ENCODE measurements around the gene MARS1.
"Not testable (repeated sequence)": the region's sequence is repeated elsewhere in the genome, so short reads cannot be mapped to it uniquely, and the experiment has no call there.

Gene MARS1

DNA sequence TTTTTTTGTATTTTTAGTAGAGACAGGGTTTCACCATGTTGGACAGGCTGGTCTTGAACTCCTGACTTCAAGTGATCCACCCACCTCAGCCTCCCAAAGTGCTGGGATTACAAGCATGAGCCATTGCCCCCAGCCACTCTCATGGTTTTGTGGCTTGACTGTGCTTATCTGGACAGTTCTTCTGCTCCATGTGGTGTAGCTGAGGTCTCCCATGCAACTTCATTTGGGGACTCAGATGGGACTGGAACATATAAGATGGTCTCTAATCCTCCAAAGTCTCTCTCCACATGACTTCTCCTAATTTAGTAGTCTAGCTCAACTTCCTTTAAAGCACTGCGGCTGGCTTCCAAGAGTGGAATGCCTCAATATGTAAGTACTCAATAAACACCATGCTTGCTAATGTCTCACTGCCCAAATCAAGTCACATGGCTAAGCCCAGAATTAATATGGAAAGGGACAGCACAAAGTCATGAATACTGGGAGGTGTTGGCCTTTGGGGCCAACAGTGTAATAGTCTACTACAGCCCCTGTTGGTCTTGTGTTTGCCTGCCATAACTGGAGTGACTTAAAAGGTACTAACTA, 45.9 kb upstream of the MARS1 start:
- H4K20me1 ChIP-seq (ENCODE audit: insufficient read depth, low read length), result no peaks in the 10 kb centered on the region
- H3K4me3 ChIP-seq (ENCODE audit: low read length), result no peak overlapping the region
- no peaks in the 10 kb centered on the region for H3K27me3 ChIP-seq (ENCODE audit: low read depth, low read length)
- H3K4me1 ChIP-seq (ENCODE audit: low read length), result peaks cover 7% of the 10 kb centered on the region
- no peak overlapping the region for H3K9ac ChIP-seq (ENCODE audit: low read length)
- H3K9me3 ChIP-seq (ENCODE audit: insufficient read depth, low read length), result no peaks in the 10 kb centered on the region
- TF ChIP-seq, protein P1, sequence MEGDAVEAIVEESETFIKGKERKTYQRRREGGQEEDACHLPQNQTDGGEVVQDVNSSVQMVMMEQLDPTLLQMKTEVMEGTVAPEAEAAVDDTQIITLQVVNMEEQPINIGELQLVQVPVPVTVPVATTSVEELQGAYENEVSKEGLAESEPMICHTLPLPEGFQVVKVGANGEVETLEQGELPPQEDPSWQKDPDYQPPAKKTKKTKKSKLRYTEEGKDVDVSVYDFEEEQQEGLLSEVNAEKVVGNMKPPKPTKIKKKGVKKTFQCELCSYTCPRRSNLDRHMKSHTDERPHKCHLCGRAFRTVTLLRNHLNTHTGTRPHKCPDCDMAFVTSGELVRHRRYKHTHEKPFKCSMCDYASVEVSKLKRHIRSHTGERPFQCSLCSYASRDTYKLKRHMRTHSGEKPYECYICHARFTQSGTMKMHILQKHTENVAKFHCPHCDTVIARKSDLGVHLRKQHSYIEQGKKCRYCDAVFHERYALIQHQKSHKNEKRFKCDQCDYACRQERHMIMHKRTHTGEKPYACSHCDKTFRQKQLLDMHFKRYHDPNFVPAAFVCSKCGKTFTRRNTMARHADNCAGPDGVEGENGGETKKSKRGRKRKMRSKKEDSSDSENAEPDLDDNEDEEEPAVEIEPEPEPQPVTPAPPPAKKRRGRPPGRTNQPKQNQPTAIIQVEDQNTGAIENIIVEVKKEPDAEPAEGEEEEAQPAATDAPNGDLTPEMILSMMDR (IDR thresholded peaks at IDR 0.05; ENCODE audit: low read depth, low read length), result no peak
- TF ChIP-seq EZH2phosphoT487 (IDR thresholded peaks at IDR 0.05; ENCODE audit: low read depth), result no peak
- no peak overlapping the region for H3K27ac ChIP-seq (ENCODE audit: low read length)
- H3K79me2 ChIP-seq (ENCODE audit: low read length), result no peaks in the 10 kb centered on the region
- no peak overlapping the region for H2AFZ ChIP-seq (ENCODE audit: low read depth, low read length)
- no peak overlapping the region for H3K4me2 ChIP-seq (ENCODE audit: low read length)
- no peaks in the 10 kb centered on the region for H3K36me3 ChIP-seq (replicated peaks; ENCODE audit: low read depth, low read length)

- not testable (repeated sequence) for H3K4me1 ChIP-seq (ENCODE audit: low read length); H3K4me3 ChIP-seq (ENCODE audit: low read length); H2AFZ ChIP-seq (ENCODE audit: low read depth, low read length); H3K79me2 ChIP-seq (ENCODE audit: low read length); H3K9ac ChIP-seq (ENCODE audit: low read length); H3K27me3 ChIP-seq (ENCODE audit: low read depth, low read length); H3K9me3 ChIP-seq (ENCODE audit: insufficient read depth, low read length); H4K20me1 ChIP-seq (ENCODE audit: insufficient read depth, low read length); H3K4me2 ChIP-seq (ENCODE audit: low read length); H3K27ac ChIP-seq (ENCODE audit: low read length); H3K36me3 ChIP-seq (replicated peaks; ENCODE audit: low read depth, low read length)
Measured at GRCh38 chr12:57444337-57444736, 43.5 kb upstream of the MARS1 start.

GRCh38 chr12:57444744-57445143, 43.1 kb upstream of the MARS1 start:
- H4K20me1 ChIP-seq (ENCODE audit: insufficient read depth, low read length), result no peaks in the 10 kb centered on the region
- TF ChIP-seq, protein P1 (IDR thresholded peaks at IDR 0.05; ENCODE audit: low read depth, low read length), result no peak
- TF ChIP-seq EZH2phosphoT487 (IDR thresholded peaks at IDR 0.05; ENCODE audit: low read depth), result no peak

DNA sequence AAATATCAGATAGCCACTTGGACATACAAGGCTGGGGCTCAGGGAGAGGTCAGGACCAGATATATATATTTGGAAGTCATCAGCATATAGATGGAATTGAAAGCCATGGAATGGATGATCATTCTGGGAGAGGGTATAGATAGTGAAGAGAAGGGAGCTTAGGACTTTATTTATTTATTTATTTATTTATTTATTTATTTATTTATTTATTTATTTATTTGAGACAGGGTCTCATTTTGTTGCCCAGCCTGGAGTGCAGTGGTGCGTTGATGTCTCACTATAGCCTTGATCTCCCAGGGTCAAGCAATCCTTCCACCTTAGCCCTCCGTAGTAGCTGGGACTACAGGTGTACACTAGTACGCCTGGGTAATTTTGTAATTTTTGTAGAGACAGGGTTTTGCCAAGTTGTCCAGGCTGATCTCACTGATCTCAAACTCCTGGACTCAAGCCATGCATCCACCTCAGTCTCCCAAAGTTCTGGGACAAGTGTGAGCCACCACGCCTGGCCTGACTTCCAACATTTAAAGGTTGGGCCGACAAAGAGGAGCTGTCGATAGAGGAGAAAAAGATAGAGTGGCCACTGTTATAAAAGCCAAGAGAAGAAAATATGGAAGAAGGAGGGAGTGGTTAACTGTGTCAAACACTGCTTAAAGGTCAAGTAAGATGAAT, 41.4 kb upstream of the MARS1 start:
- H3K36me3 ChIP-seq (replicated peaks; ENCODE audit: low read depth, low read length), result no peaks in the 10 kb centered on the region
- no peak overlapping the region for H3K4me2 ChIP-seq (ENCODE audit: low read length)
- no peak overlapping the region for H3K9ac ChIP-seq (ENCODE audit: low read length)
- peaks cover 7% of the 10 kb centered on the region for H3K4me1 ChIP-seq (ENCODE audit: low read length)
- no peak overlapping the region for H3K4me3 ChIP-seq (ENCODE audit: low read length)
- no peaks in the 10 kb centered on the region for H3K27me3 ChIP-seq (ENCODE audit: low read depth, low read length)
- H3K79me2 ChIP-seq (ENCODE audit: low read length), result no peaks in the 10 kb centered on the region
- H3K9me3 ChIP-seq (ENCODE audit: insufficient read depth, low read length), result no peaks in the 10 kb centered on the region
- no peak overlapping the region for H3K27ac ChIP-seq (ENCODE audit: low read length)
- TF ChIP-seq, protein P1 (IDR thresholded peaks at IDR 0.05; ENCODE audit: low read depth, low read length), result no peak
- no peak for TF ChIP-seq EZH2phosphoT487 (IDR thresholded peaks at IDR 0.05; ENCODE audit: low read depth)
- H2AFZ ChIP-seq (ENCODE audit: low read depth, low read length), result no peak overlapping the region
- H4K20me1 ChIP-seq (ENCODE audit: insufficient read depth, low read length), result no peaks in the 10 kb centered on the region

More at GRCh38 chr12:57444744-57445143, 43.1 kb upstream of the MARS1 start:
- Histone ChIP-seq H3K79me2 (ENCODE audit: low read length) (no peaks in the 10 kb centered on the region), H3K4me3 (ENCODE audit: low read length) (no peak overlapping the region), H3K9ac (ENCODE audit: low read length) (no peak overlapping the region), H3K4me2 (ENCODE audit: low read length) (no peak overlapping the region), H3K36me3 (replicated peaks; ENCODE audit: low read depth, low read length) (no peaks in the 10 kb centered on the region), H3K27me3 (ENCODE audit: low read depth, low read length) (no peaks in the 10 kb centered on the region), H2AFZ (ENCODE audit: low read depth, low read length) (0 out of 2 replicates have a peak overlapping the region, but pooled peaks have one; percentile 37), H3K27ac (ENCODE audit: low read length) (no peak overlapping the region), H3K9me3 (ENCODE audit: insufficient read depth, low read length) (no peaks in the 10 kb centered on the region), H3K4me1 (ENCODE audit: low read length) (peaks cover 7% of the 10 kb centered on the region)

All from OCI-LY3 (cell line).